ENCODE results near the gene SLCO3A1.
"Not testable (repeated sequence)": the region's sequence is repeated elsewhere in the genome, so short reads cannot be mapped to it uniquely, and the experiment has no call there.

SLCO3A1 gene

GRCh38 chr15:92035961-92036360, 182.5 kb downstream of the SLCO3A1 start:
- no peak for DNase-seq (ENCODE audit: low spot score)

GRCh38 chr15:92037491-92037890, 184.0 kb downstream of the SLCO3A1 start:
- no peak for DNase-seq (ENCODE audit: low spot score)

DNA sequence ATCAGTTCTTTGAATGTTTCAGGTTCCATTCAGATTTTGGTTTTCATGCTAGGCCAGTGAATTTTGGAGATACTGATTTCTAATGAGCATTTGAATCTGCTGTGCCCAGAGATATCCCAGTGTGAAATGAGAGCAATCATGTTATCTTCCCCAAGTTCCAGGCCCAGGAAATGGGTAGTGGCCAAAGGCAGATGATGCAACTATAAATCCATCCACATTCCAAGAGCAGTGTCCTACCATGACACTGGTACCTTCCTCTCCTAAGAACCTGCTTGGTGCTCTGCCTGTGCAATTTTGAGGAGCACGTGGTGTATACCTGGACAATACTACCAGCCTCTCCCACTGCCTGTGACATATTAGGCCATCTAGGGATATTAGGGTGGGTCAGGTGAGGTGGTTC, 186.8 kb downstream of the SLCO3A1 start:
- no peak for DNase-seq (ENCODE audit: low spot score)

DNA sequence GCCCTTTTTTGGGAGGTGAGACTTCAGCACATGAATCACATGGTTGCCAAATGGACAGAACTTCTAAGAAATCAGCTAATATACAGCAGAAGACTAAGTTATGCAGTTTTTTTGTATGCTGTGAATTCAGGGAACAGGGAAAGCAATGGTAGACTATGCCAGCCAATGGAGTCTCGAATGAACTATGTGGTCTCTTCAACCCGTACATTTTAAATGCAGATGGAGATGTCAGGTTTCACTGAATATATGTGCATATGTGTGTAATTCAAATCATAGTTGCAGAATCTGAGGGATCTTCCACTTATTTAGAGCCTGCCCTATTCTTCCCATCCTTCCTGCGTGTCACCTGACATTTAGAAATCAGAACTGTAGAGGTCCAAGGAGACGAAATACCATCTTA, 187.9 kb downstream of the SLCO3A1 start:
- DNase-seq (ENCODE audit: low spot score) = no peak

DNA sequence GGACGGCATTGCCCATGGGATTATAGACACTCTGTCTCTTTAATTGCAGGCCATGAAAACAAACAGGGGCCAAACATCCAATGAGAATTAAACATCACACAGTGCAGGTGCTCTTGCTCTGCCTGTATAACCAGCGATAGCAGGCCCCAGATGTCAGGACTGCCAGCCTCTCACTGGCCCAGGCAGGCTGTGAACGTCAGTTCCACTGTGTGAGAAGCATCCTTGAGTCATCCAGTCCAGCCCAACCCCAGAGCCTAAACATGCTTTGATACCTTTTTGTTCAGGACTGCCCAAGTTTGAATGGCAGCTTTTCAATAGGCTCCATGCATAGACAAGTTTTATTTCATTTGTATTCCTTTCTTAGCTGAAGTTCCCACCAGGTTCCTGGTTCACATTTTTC, 189.8 kb downstream of the SLCO3A1 start:
- no peak for DNase-seq (ENCODE audit: low spot score)

- no peak for DNase-seq (ENCODE audit: low spot score)
These were observed 190.8 kb downstream of the SLCO3A1 start for GRCh38 chr15:92044203-92044909.

DNA sequence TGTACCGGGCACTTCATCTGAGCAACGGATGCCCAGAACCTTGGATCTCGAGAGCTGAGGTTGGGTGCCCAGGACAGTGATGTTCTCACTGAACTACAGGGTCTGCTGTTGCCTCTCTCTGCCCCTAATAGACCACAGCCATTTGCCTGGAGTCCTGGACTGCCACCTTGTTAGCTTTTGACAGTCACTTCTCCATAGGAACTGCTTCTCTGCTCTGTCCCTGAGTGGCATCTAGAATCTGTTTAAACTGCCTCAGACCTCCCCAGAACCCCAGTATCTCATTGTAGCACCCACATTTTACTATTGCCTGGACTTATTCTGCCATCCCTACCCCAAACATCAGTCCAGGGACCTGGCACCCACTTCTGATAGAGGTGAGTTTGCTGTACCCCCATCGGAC, 194.4 kb downstream of the SLCO3A1 start:
- no peak for DNase-seq (ENCODE audit: low spot score)

DNA sequence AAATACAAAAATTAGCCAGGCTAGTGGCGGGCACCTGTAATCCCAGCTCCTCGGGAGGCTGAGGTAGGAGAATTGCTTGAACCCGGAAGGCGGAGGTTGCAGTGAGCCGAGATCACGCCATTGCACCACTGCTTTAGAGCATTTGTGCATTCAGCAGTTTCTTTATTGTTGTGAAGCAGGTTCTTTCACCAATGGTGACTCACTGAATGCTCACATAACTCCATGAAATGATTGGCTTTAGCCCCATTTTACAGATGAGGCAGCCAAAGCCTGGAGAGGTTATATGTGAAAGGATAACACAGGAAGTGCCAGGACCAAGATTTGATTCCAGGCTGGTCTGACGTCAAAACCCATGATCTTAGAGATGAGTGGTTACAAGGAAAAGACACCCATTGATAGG, 195.2 kb downstream of the SLCO3A1 start:
- DNase-seq (ENCODE audit: low spot score) = no peak

DNA sequence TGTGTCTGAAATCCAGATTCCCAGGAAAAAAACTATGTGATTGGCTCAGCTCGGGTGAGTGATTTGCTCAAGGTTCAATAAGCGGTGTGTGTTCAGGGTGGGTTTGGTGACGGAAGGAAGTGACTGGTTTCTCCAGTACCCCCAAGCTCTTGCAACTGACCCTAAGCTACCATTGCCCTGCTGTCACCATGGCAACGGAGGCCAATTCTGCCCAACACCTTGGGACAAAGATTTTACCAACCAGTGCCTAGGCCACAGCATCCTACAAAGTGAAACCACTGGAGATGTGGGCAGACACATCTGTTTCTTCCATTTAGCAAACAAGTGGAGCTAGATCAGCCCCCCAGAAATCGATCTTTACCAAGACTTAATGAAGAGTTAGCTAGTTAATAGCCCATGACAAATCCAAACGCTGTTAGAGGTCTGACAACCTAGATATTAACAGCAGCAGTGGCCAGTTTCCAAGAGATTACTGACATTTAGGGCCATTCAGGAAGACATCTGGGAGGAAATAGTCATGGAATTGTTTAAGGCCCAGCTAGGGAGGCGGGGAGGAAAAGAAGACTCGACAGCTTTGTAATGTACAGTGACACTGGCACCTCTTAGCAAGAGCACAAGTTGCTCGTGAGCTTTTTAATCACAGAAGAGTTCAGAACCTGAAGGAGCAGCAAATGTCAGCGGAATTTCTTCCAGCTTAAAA, 195.9 kb downstream of the SLCO3A1 start:
- DNase-seq (ENCODE audit: low spot score) = no peak

GRCh38 chr15:92050220-92050898, 196.9 kb downstream of the SLCO3A1 start:
- no peak for DNase-seq (ENCODE audit: low spot score)

DNA sequence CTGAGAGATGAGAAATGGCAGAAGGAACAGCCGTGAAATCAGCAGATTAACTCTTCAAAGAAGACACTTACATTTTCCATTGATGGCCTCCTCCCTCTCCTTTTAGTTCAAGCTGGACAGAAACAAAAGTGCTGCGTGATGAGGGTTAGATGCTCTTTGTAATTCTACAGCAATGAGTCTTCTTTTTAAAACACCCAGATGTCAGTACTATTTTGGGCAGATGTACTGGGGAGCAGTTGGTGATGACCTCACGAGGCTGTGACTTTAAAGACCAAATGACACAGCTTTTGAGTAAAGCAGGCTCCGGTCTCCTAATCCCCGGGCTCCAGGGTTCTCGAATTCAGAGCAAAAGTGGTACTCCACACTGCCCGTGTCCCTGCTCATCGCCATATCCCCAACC, 198.2 kb downstream of the SLCO3A1 start:
- no peak for DNase-seq (ENCODE audit: low spot score)

DNA sequence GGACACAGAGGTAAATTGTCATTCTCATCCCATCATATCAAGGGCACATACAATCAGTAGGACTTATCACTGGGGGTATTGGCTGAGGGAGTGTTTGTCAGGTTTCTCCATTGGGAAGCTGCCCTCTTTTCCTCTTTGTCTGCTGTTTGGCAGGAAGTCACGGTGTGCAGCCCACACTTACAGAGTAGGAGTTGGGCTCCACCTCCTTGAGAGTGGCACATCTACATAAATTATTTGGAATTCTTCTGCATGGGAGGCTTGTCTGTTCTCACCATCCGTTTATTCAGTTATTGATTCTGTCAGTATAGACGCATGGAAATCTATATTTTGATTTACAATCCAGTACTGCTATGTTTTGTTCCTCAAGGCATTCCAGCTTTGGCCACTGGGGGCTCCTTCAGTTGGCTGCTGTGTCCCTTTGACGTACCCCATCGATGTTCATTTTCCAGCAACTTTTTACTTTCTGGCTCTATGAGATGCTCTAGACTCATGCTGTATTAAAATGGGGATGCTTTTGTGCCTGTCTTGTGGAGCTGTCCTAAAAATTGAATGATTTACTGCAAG, 200.3 kb downstream of the SLCO3A1 start:
- no peak for DNase-seq (ENCODE audit: low spot score)

GRCh38 chr15:92056875-92057274, 203.4 kb downstream of the SLCO3A1 start:
- DNase-seq (ENCODE audit: low spot score) = no peak

DNA sequence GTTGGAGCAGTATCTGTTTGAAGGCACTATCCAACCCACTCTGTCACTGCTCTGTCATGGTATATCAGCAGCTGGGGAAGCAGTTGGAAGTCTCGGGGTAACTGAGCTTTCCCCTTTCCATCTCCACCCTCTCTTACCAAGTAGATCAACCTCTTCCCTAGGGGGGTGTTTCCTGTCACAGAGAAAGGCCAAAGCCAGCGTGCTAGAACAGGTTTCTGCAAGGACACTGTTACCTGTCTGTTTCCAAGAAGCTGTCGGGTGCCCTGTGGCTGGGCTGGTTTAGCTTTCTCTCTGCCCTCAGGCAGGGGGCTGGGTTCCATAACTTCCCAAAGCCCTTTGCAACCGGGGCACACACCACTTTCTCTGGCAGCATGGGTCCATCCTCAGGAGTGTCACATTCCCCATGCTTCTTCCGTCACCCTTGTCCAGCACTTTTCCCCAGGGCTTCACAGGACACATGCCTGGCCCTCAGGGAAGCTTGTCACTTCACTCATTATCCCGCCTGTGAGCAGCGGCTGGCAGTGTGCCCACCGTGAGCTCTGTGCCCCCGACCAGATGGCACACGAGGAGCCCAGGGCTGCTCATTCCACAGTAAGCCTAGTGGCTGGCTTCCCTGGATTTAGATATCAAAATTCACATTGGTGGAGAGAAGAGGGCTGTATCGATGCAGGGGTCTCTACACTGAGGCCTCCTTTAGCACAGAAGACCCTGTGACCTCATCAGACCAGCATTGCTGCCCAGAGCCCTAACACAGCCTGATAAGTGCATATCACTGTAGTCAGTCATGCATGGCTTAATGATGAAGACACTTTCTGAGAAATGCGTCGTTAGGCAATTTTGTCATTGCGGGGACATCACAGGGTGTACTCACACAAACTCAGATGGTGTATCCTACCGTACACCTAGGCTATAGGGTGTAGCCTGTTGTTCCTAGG, 205.8 kb downstream of the SLCO3A1 start:
- DNase-seq (ENCODE audit: low spot score) = no peak

DNA sequence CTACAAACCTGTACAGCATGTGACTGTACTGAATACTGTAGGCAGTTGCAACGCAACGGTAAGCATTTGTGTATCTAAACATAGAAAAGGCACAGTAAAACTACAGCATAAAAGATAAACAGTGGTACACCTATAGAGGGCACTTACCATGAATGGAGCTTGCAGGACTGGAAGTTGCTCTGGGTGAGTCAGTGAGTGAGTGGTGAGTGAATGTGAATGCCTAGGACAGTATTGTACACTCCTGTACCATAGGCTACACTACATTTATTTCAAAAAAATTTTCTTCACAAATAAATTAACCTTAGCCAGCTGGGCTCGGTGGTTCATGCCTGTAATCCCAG, 206.4 kb downstream of the SLCO3A1 start:
- not testable (repeated sequence) for DNase-seq (ENCODE audit: low spot score)

- DNase-seq (ENCODE audit: low spot score) = no peak
These were observed 208.1 kb downstream of the SLCO3A1 start for GRCh38 chr15:92061511-92062195.

- DNase-seq (ENCODE audit: low spot score) = no peak
These were observed 209.0 kb downstream of the SLCO3A1 start for GRCh38 chr15:92062505-92062904.

DNA sequence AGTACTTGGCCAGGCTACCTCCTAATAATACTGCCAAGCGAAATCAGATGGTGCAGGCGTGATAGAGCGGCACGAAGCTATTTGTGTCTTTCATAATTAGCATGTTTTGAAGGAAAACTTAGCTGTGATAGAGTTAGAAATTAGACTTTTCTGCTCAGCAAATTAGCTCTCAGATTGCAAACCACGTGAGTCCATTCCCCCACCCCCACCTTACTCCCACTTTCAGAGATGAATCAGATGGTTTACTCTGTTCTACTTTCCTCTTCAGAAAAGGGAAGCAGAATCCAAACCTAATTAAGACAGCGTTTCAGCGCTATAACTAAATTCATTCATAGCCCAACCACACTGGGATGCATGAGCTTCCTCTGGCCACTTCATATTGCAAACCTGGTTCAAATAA, 214.6 kb downstream of the SLCO3A1 start:
- DNase-seq (ENCODE audit: low spot score) = no peak

DNA sequence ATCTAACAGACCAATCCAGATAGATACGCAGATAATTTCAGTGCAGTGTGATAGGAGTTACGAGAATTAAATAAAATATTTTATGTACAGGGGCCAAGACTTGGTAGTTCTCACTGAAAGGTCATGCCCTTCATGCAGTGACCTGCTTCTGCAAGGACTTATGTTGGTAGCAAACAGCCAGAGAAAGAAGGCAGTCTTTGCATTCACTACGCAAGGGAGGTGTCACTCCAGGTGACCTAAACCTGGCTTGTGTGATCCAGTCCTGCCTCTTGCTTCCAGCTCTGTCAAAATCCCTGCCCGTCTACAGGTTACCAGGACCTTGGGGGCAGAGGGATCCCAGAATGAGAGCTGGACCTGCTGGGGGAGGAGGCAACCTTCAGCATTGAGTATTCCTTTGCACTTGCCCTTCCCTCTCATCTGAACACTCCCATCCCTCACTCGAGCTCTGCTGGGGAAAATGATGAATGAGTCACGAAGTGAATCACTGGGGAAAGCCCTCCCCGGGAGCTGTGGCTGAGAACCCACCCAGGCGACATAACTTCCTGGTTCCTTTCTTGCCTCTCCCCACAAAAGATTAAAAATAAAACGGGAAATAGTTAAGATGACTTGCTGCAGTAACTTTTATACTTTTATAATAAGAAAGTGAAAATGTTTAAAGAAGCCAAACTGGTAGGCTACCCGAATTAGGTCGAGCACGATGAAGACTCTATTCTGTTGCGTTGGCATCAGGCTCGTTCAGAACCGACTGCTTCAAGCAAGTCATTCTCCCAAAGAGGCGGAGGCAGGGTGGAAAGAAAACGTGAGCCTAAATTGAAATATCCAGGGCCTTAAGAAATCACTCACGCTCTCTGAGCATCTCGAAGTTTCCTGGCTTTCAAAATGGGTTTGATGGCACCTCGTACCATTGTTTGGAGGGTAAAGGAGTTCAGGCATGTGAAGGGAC, 216.1 kb downstream of the SLCO3A1 start:
- DNase-seq (ENCODE audit: low spot score) = no peak

DNA sequence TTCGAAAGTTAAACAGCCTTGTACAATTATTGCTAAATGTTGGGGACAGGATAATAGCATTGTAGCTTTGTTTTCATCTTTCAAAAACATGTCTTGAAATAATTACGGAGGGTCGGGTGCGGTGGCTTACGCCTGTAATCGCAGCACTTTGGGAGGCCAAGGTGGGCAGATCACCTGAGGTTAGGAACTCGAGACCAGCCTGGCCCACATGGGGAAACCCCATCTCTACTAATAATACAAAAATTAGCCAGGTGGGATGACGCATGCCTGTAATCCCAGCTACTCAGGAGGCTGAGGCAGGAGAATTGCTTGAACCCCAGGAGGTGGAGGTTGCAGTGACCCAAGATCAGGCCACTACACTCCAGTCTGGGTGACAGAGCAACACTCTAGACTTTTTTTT, 216.7 kb downstream of the SLCO3A1 start:
- DNase-seq (ENCODE audit: low spot score) = not testable (repeated sequence)
